SK-N-SH (cell line): Measurements from ENCODE around the gene FNTB. TPM values are rescaled to one million over a fixed set of nuclear protein-coding genes. Genes with fewer than 3 reads are reported as not detected.
A peak's percentile ranks its signal among the peaks of the same experiment; 100 is the strongest.

Experiments used
- CTCF ChIA-PET: fragments of 300-600, 350-600 bp; formaldehyde crosslinking; extraction: SDS; loops from one replicate; lab custom pipeline; 2021; lab: Yijun Ruan, JAX
- POLR2A ChIA-PET: fragments of 350-600 bp; sonication (Branson Sonifier 250); formaldehyde crosslinking; extraction: SDS; loops from one replicate; lab custom pipeline; 2020; ENCODE audit warnings: antibody characterized with exemption, inconsistent platforms; lab: Yijun Ruan, JAX
- DNase-seq: peaks from one replicate; pipeline ENCODE4 v3.0.0; 2012
- H2AFZ ChIP-seq: fragments of 200-600 bp; sonication (generic); 2 replicates; pipeline ENCODE4 v1.8.1; 2016; ENCODE audit warnings: antibody characterized with exemption, mild to moderate bottlenecking, low read depth
- H3F3A ChIP-seq: fragments of 200-600 bp; sonication (generic); replicated peaks from 2 replicates; pipeline ENCODE3; 2016; ENCODE audit warnings: antibody characterized with exemption, mild to moderate bottlenecking; ENCODE audit not compliant: insufficient read depth
- H3K27ac ChIP-seq, 2 experiments: fragments of 200-500 bp in 1 of 2; fragments of 200-600 bp in 1 of 2; sonication (Bioruptor generic) in 1 of 2; sonication (generic), shearing (Covaris generic) in 1 of 2; 2 replicates each; pipeline versions ENCODE4 v1.5.1 to v1.6.1; 2014 to 2016; ENCODE audit warnings: low read depth in 2 of 2, inconsistent platforms in 1 of 2, low read length in 1 of 2, mild to moderate bottlenecking in 1 of 2, mixed read lengths in 1 of 2
- H3K27me3 ChIP-seq: fragments of 200-600 bp; sonication (generic), shearing (Covaris generic); 2 replicates; pipeline ENCODE4 v1.6.1; 2016; ENCODE audit warnings: mixed run types; ENCODE audit not compliant: insufficient read depth
- H3K36me3 ChIP-seq, 2 experiments: fragments of 200-500 bp in 1 of 2; fragments of 200-600 bp in 1 of 2; sonication (Bioruptor generic) in 1 of 2; sonication (generic) in 1 of 2; replicated peaks in 1 of 2; 2 replicates each; pipeline versions ENCODE3 to v1.5.1; 2014 to 2016; ENCODE audit warnings: low read length in 1 of 2, mild to moderate bottlenecking in 1 of 2; ENCODE audit not compliant: insufficient read depth in 2 of 2, control insufficient read depth in 1 of 2
- H3K4me1 ChIP-seq, 2 experiments: fragments of 200-500 bp in 1 of 2; fragments of 200-600 bp in 1 of 2; sonication (Bioruptor generic) in 1 of 2; sonication (generic), shearing (Covaris generic) in 1 of 2; 2 replicates each; pipeline versions ENCODE4 v1.5.1 to v1.6.1; 2014 to 2016; ENCODE audit warnings: low read depth in 1 of 2, low read length in 1 of 2, mixed run types in 1 of 2; ENCODE audit not compliant: insufficient read depth in 2 of 2, control insufficient read depth in 1 of 2
- H3K4me2 ChIP-seq: fragments of 200-600 bp; sonication (generic), shearing (Covaris generic); 2 replicates; pipeline ENCODE4 v1.6.1; 2017; ENCODE audit warnings: mixed run types
- H3K4me3 ChIP-seq, 2 experiments: fragments of 200-500 bp in 1 of 2; fragments of 200-600 bp in 1 of 2; sonication (Bioruptor generic) in 1 of 2; sonication (generic), shearing (Covaris generic) in 1 of 2; 2 replicates each; pipeline versions ENCODE4 v1.5.1 to v1.8.1; 2014 to 2016; ENCODE audit warnings: low read depth in 2 of 2, inconsistent platforms in 1 of 2, low read length in 1 of 2, mild to moderate bottlenecking in 1 of 2, mixed read lengths in 1 of 2, moderate library complexity in 1 of 2
- H3K79me2 ChIP-seq: fragments of 200-600 bp; sonication (generic); 2 replicates; pipeline ENCODE4 v1.8.1; 2017; ENCODE audit warnings: mild to moderate bottlenecking; ENCODE audit not compliant: insufficient read depth
- H3K9ac ChIP-seq: fragments of 200-600 bp; sonication (generic); 2 replicates; pipeline ENCODE4 v1.6.1; 2017; ENCODE audit warnings: mixed run types
- H3K9me2 ChIP-seq: fragments of 200-600 bp; sonication (generic); 2 replicates; pipeline ENCODE4 v1.6.1; 2017; ENCODE audit warnings: mixed run types
- H3K9me3 ChIP-seq: fragments of 200-600 bp; sonication (generic); 2 replicates; pipeline ENCODE4 v1.6.1; 2017; ENCODE audit warnings: mixed run types, mild to moderate bottlenecking, moderate library complexity
- H4K20me1 ChIP-seq: fragments of 200-600 bp; sonication (generic); 2 replicates; pipeline ENCODE4 v1.6.1; 2017; ENCODE audit warnings: mild to moderate bottlenecking, mixed run types; ENCODE audit not compliant: insufficient read depth
- CHD2 ChIP-seq: fragments of 150-350 bp; IDR thresholded peaks from 2 replicates; pipeline ENCODE4 v1.6.1; 2018; ENCODE audit warnings: low read length; ENCODE audit not compliant: partially characterized antibody
- ELF1 ChIP-seq: IDR thresholded peaks from 2 replicates; pipeline ENCODE4 v1.4.0; 2012
- FOSL2 ChIP-seq: IDR thresholded peaks from 2 replicates; pipeline ENCODE4 v1.4.0; 2012; ENCODE audit warnings: low read depth, mild to moderate bottlenecking, moderate library complexity, borderline replicate concordance
- FOXM1 ChIP-seq: IDR thresholded peaks from 2 replicates; pipeline ENCODE4 v1.4.0; 2012; ENCODE audit warnings: low read depth, mild to moderate bottlenecking
- GABPA ChIP-seq: IDR thresholded peaks from 2 replicates; pipeline ENCODE4 v1.4.0; 2012; ENCODE audit warnings: low read depth, mild to moderate bottlenecking
- GATA2 ChIP-seq: sonication (generic); formaldehyde crosslinking; IDR thresholded peaks from 2 replicates; pipeline ENCODE4 v1.5.0; 2020; ENCODE audit warnings: mild to moderate bottlenecking, missing genetic modification reagents
- MAX ChIP-seq: IDR thresholded peaks from 2 replicates; pipeline ENCODE4 v1.4.0; 2012; ENCODE audit warnings: low read depth
- MXI1 ChIP-seq: IDR thresholded peaks from 2 replicates; pipeline ENCODE4 v1.6.1; 2012; ENCODE audit warnings: mild to moderate bottlenecking, low read depth, low read length, improper control_type of control experiment
- NRF1 ChIP-seq: IDR thresholded peaks from 2 replicates; pipeline ENCODE4 v1.6.1; 2012; ENCODE audit warnings: low read depth, mild to moderate bottlenecking, low read length
- PBX3 ChIP-seq: IDR thresholded peaks from 2 replicates; pipeline ENCODE4; 2012
- POLR2AphosphoS5 ChIP-seq: IDR thresholded peaks from 2 replicates; pipeline ENCODE4 v1.6.1; 2012; ENCODE audit warnings: low read depth, low read length
- RFX5 ChIP-seq: IDR thresholded peaks from 2 replicates; pipeline ENCODE4 v1.6.1; 2012; ENCODE audit warnings: mild to moderate bottlenecking, improper control_type of control experiment, low read length
- RXRA ChIP-seq: IDR thresholded peaks from 2 replicates; pipeline ENCODE4 v1.4.0; 2012; ENCODE audit warnings: low read depth, mild to moderate bottlenecking, borderline replicate concordance
- TAF1 ChIP-seq: IDR thresholded peaks from 2 replicates; pipeline ENCODE4 v1.6.1; 2012; ENCODE audit warnings: low read depth, mild to moderate bottlenecking, low read length, moderate library complexity, borderline replicate concordance
- TCF12 ChIP-seq: IDR thresholded peaks from 2 replicates; pipeline ENCODE4 v1.4.0; 2012
- TEAD4 ChIP-seq: IDR thresholded peaks from 2 replicates; pipeline ENCODE4 v1.4.0; 2012; ENCODE audit warnings: mild to moderate bottlenecking, borderline replicate concordance; ENCODE audit not compliant: insufficient read depth
- YY1 ChIP-seq: IDR thresholded peaks from 2 replicates; pipeline ENCODE4 v1.4.0; 2012; ENCODE audit warnings: low read depth, mild to moderate bottlenecking
- ZBTB33 ChIP-seq: IDR thresholded peaks from 2 replicates; pipeline ENCODE4 v1.4.0; 2012; ENCODE audit warnings: low read depth, borderline replicate concordance
- WGBS: methylation state at CpG from one replicate; pipeline ENCODE4 v1.1.6; 2017; ENCODE audit warnings: low lambda C conversion rate; 5-methylcytosine and 5-hydroxymethylcytosine counted together
- polyA plus RNA-seq, 3 experiments: library from polyadenylated mRNA; depleted of rRNA; stranded (reverse); fragments of >200 nt; gene quantifications; 2 replicates each; pipeline ENCODE4 v1.2.3, GENCODE V29; 2012

FNTB gene
- polyA plus RNA-seq, 1 of the 3 experiments (the other 2 are of a cell fraction), result 18.4 TPM

GRCh38 chr14:65096323-65097089, 109.8 kb downstream of the FNTB start:
- H3K9ac ChIP-seq, result no peak overlapping the region
- 76% methylated on average over 6 of the region's 6 CpGs for WGBS
- CTCF ChIA-PET, result interaction anchor here (1.1 to 1.8 kb wide), 2 partner anchors 11 to 26 kb away, joined by 3 to 7 read pairs; no protein-coding TSS in a partner anchor

More at GRCh38 chr14:65096323-65097089, 109.8 kb downstream of the FNTB start:
- H3K27ac ChIP-seq, result peak overlapping the region; percentile 64 to 77
- H2AFZ ChIP-seq, result no peak overlapping the region
- peaks cover 25% of the 10 kb centered on the region for H4K20me1 ChIP-seq
- no peaks in the 10 kb centered on the region for H3K9me2 ChIP-seq
- TF ChIP-seq FOXM1 (no peak), RFX5 (no peak), GATA2 (no peak), RXRA (no peak), MAX (no peak), ELF1 (no peak), NRF1 (no peak), TAF1 (no peak), ZBTB33 (no peak), YY1 (no peak), PBX3 (no peak), TCF12 (no peak), MXI1 (no peak), GABPA (no peak), FOSL2 (no peak), CHD2 (no peak), POLR2AphosphoS5 (no peak), TEAD4 (no peak)
- H3K79me2 ChIP-seq, result peaks cover 69% of the 10 kb centered on the region
- H3K27me3 ChIP-seq, result no peaks in the 10 kb centered on the region
- no peaks in the 10 kb centered on the region for H3K9me3 ChIP-seq
- no peaks in the 10 kb centered on the region for H3F3A ChIP-seq
- POLR2A ChIA-PET, result no interaction called here
- peaks cover 56 to 73% of the 10 kb centered on the region in 2 experiments for H3K36me3 ChIP-seq
- peak overlapping the region; percentile 53 for H3K4me2 ChIP-seq
- DNase-seq, result peak; percentile 54
- no peak overlapping the region for H3K4me3 ChIP-seq
- peaks cover 24 to 39% of the 10 kb centered on the region in 2 experiments for H3K4me1 ChIP-seq
